HG03521 (cell line): ENCODE measurements around the gene ANGPTL3.
"Not testable (repeated sequence)": the region's sequence is repeated elsewhere in the genome, so short reads cannot be mapped to it uniquely, and the experiment has no call there.

Source experiments
- ATAC-seq: cut with Tn5 transposase; IDR thresholded peaks from one replicate; pipeline ENCODE4 v1.9.1; 2021; ENCODE audit warnings: mild to moderate bottlenecking, moderate library complexity; ENCODE audit not compliant: unreplicated experiment

The ANGPTL3 gene, protein sequence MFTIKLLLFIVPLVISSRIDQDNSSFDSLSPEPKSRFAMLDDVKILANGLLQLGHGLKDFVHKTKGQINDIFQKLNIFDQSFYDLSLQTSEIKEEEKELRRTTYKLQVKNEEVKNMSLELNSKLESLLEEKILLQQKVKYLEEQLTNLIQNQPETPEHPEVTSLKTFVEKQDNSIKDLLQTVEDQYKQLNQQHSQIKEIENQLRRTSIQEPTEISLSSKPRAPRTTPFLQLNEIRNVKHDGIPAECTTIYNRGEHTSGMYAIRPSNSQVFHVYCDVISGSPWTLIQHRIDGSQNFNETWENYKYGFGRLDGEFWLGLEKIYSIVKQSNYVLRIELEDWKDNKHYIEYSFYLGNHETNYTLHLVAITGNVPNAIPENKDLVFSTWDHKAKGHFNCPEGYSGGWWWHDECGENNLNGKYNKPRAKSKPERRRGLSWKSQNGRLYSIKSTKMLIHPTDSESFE

DNA sequence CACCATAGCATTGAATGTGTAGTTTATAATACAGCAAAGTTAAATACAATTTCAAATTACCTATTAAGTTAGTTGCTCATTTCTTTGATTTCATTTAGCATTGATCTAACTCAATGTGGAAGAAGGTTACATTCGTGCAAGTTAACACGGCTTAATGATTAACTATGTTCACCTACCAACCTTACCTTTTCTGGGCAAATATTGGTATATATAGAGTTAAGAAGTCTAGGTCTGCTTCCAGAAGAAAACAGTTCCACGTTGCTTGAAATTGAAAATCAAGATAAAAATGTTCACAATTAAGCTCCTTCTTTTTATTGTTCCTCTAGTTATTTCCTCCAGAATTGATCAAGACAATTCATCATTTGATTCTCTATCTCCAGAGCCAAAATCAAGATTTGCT, at the start of gene ANGPTL3:
ANGPTL3 (plus strand) TSS at position 240 of the 400 bp plus-strand sequence; CDS start at position 287, 47 bp downstream.
- no peak for ATAC-seq

DNA sequence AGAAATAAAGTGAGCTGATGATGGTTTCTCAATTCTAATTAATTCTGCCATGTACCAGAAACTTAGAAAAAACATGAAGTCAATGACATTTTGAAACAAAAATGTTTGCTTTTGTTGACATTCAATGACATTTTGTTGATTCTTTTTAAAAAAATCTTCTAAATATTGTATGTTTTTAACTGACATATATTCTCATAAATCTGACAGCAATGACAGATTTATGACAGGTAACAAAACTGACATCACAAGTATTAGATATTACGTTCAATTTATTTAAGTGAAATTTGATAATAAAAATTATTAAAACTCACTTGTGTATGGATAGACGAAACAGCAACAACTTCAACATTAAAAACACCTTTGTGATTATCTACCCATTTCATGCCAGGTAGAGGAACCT, 36.0 kb upstream of the ANGPTL3 start:
- no peak for ATAC-seq

DNA sequence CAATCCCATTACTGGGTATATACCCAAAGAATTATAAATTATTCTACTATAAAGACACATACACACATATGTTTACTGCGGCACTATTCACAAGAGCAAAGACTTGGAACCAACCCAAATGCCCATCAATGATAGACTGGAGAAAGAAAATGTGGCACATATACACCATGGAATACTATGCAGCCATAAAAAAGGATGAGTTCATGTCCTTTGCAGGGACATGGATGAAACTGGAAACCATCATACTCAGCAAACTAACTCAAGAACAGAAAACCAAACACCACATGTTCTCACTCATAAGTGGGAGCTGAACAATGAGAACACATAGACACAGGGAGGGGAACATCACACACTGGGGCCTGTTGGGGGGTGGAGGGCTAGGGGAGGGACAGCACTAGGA, 30.1 kb upstream of the ANGPTL3 start:
- ATAC-seq, result not testable (repeated sequence)

DNA sequence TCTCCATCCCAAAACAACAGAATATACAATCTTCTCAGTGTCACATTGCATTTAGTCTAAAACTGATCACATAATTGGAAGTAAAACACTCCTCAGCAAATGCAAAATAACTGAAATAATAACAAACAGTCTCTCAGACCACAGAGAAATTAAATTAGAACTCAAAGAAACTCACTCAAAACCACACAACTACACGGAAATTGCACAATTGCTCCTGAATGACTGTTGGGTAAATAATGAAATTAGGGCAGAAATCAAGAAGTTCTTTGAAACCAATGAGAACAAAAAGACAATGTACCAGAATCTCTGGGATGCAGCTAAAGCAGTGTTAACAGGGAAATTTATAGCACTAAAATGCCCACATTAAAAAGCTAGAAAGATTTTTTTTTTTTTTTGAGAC, 29.4 kb upstream of the ANGPTL3 start:
- not testable (repeated sequence) for ATAC-seq

DNA sequence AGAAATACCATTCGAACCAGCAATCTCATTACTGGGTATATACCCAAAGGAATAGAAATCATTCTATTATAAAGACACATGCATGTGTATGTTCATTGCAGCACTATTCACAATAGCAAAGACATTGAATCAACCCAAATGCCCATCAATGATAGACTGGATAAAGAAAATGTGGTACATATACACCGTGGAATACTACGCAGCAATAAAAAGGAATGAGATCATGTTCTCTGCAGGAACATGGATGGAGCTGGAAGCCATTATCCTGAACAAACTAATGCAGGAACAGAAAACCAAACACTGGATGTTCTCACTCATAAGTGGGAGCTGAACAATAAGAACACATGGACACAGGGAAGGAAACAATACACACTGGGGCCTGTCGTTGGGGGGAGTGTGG, 25.8 kb upstream of the ANGPTL3 start:
- not testable (repeated sequence) for ATAC-seq

DNA sequence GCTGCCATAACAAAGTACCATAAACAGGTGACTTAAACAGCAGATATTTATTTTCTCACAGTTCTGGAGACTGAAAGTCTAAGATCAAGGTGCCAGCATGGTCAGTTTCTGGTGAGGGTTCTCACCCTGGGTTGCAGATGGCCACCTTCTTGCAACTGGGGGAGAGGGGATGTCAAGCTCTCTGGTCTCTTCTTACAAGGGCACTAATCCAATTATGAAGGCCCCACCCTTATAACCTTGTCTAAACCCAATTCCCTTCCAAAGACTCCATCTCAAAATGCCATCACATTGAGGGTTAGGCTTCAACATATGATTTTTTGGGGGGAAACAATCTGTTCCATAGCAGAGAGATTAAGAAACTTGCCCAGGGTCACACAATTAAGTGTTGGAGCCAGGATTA, 24.8 kb upstream of the ANGPTL3 start:
- ATAC-seq, result no peak

DNA sequence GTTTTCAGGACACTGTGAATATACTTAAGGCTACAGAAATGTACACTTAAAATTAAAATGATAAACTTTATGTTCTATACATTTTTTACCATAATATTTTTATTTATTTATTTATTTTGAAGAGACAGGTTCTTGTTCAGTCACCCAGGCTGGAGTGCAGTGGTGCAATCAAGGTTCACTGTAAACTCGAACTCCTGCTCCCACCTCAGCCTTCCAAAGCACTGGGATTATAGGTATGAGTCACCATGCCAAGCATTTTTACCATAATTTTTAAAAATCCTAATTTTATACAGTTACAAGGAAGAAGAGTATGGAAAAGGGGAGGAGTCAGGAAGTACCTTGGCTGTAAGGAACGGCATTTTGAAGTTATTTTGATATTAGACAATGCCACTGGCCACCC, 23.6 kb upstream of the ANGPTL3 start:
- no peak for ATAC-seq

DNA sequence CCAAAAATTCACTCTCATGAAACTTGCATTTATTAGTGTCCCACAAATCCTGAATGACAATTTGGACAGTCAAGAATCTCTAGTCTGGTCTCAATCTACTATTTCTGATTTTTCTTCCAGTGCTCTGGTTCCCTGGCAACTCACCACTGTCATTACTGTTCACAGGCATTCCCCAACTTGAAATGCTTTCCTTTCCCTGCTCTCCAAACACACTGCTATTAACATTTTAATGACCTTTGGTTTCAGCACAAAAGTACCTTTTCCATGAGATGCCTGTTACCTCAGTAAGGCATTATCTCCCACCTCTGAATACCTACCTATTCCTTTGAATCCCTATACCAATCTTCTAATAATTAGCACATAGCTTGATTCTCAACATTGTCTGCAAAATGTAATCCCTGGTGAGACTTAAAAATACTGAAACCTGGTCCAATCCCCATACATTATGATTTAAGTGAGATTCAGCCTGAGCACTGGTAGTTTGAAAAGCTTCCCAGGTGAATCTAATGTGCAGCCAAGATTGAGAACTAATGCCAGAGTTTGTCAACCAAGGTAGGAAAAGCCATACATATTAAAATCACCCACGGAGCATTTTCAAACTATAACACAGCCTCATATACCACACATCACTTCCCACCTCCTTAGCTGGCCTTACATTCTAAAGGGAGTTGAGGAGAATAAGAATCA, 11.7 kb upstream of the ANGPTL3 start:
- ATAC-seq, result no peak

DNA sequence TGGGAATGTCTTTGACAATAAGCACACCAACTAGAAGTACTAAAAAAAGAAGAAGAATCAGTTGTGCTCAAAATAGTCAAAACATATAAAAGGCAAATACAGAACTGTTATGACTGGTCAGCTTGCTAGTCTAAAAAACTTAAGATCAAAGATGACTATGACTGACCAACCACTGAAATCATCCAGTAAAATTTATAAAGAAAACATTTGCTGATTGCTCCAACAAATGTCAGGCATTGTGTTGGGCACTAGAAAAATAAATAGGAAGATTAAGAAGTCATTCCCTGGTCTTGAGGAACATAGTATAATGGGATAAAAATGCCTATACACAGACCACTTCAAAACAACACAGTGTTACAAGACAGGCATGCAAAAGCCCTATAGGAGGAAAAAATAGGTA, 9.3 kb upstream of the ANGPTL3 start:
- ATAC-seq, result no peak

DNA sequence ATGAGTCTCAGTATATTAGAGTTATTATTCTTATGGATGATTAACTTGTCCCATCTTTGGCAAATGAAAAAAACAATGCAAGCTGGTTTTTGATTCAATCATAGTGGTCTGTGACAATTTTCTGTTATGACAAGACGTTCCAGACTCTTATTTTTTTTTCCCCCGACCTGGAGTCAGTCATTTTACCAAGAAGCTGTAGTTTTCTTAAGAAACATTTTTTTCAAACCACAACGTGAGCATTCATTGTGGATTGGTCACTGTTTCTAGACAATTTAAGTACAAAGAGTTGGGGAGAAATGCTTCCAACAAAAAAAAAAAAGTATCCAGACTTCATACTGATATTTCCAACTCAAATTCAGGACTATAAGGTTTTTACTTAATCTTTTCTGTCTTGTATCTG, 8.0 kb upstream of the ANGPTL3 start:
- no peak for ATAC-seq

DNA sequence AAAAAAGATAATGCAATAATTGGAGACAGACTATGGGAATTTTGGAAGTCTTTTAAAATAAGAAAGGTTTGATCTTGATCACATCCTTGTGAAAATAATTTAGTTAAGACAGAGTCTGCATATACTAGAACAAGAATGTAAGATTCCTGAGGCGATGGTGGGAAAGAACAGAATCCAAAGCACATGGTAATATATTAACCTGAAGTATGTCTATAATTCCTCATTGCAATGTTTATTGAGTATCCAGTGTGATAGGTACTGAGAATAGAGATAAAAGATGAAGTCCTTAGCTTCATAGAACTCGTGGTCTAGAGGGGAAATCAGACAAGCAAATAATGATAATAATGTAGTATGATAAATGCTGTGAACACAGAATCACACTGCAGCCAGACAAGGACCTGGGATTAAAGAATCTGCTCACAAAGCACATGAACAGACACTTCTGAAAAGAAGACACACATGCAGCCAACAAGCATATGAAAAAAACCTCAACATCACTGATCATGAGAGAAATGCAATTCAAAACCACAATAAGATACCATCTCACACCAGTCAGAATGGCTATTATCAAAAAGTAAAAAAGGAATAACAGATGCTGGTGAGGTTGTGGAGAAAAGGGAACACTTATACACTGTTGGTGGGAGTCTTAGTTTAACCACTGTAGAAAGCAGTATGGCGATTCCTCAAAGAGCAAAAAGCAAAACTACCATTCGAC, 6.9 kb upstream of the ANGPTL3 start:
- no peak for ATAC-seq

DNA sequence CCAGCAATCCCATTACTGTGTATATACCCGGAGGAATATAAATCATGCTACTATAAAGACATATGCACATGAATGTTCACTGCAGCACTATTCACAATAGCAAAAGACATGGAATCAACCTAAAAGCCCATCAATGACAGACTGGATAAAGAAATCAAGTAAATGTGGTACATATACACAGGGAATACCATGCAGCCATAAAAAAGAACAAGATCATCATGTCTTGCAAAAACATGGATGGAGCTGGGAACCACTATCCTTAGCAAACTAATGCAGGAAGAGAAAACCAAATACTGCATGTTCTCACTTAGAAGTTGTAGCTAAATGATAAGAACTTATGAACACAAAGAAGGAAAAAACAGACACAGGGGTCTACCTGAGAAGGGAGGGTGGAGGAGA, 6.4 kb upstream of the ANGPTL3 start:
- ATAC-seq, result no peak

DNA sequence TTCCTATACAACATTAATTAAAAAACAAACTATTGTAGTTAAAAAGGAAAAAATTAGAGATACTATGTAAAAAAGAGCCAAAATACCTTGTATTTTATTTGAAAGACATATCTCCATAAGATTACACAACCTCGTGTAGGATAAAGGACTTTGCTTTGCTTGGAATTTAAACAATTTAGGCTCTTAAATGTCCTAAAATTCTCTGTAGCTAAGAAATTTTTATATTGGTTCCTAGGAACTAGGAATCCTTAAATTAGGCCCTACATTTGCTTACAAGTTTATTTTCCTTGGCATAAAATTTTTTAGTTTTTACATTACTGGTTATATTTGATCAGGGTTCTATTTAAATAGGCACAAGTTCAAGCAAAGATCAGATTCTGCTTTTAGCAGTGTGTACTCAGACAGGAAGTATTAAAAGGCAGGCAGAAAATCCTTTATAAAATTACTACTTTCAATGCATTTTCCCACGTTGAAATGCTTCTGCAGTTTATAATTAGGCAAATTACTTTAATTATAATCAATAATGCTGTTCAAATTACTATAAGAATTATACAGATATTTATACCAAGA, 3.4 kb upstream of the ANGPTL3 start:
- ATAC-seq, result no peak

DNA sequence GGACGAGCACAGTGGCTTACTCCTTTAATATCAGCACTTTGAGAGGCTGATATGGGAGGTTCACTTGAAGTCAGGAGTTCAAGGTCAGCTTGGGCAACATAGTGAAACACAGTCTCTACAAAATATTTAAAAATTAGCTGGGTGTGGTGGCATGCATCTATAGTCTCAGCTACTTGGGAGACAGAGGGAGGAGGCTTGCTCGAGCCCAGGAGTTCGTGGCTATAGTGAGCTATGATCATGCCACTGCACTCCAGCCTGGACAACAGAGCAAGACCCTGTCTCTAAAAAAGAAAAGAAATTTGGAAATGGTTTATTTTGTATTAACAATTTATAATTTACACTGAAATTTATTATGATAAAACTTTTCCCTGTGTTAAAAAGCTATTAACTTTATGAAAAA, 1.7 kb upstream of the ANGPTL3 start:
- no peak for ATAC-seq

DNA sequence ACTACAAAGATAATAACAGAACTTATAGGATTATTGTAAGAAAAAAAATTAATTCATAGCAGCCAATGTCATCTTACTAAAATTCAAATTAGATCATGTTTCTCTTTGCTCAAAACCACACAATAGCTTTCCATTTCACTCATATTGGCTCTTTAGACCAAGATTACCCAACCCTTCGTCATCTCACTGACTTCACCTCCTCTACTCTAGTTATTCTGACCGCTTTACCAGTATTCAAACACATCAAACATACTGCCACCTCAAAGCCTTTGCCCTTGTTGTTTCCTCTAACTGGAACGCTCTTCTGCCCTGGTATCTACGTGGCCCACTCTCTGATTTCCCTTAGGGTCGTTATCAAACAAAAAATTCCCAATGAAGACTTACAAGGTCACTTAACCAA, 1.7 kb downstream of the ANGPTL3 start:
- ATAC-seq, result no peak

DNA sequence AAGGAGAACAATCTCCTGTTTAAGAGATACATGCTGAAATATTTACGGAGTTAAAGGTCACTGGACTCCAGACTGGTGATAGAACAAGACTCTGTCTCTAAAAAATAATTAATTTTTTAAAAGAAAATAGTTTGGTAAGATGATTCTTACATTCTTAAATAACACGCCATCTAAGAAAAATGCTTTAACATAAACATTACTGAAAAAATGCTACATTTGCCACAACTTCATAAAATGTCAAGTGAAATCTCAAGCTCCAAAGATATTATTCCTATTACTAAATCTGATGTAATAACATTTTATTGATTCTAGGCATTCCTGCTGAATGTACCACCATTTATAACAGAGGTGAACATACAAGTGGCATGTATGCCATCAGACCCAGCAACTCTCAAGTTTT, 4.1 kb downstream of the ANGPTL3 start:
- no peak for ATAC-seq

DNA sequence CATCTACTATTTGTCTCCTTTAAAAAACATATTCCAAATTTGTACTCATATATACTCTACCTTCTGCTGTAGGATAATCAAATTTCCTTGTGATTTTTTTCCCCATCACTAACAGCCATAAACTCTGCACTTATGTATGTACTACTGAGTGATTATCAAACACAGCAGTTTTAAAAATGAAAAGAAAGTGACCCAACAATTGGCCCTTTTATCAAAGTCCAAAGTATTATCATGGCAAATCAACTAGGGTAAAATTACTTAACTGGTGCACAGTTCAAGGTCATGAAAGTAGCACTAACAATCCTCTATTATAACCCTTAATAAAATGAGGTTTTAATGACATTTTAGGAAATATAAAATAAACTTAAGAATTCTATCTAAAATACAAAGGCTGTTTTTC, 11.6 kb downstream of the ANGPTL3 start:
- ATAC-seq, result no peak

DNA sequence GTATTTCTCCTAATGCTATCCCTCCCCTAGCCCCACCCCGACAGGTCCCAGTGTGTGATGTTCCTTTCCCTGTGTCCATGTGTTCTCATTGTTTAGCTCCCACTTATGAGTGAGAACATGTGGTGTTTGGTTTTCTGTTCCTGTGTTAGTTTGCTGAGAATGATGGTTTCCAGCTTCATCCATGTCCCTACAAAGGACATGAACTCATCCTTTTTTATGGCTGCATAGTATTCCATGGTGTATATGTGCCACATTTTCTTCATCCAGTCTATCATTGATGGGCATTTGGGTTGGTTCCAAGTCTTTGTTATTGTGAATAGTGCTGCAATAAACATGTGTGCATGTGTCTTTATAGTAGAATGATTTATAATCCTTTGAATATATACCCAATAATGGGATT, 13.3 kb downstream of the ANGPTL3 start:
- ATAC-seq, result not testable (repeated sequence)

DNA sequence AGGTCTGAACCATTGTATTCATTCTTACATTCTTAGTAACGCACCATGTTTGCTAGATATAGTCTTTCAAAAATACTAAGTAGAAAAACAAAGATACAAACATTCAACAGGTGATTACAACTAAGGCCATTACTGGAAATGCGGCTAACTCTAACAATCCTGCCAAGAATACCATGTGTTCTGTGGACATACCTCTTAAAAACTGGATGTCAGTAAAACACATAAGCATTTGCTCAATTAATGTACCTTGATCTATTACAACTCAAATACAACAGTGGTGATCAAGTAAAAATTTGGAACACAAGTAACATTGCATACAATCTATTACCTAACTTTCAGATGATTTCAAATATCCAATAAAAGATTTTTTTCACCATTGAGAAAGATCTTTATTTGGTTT, 15.4 kb downstream of the ANGPTL3 start:
- ATAC-seq, result no peak

DNA sequence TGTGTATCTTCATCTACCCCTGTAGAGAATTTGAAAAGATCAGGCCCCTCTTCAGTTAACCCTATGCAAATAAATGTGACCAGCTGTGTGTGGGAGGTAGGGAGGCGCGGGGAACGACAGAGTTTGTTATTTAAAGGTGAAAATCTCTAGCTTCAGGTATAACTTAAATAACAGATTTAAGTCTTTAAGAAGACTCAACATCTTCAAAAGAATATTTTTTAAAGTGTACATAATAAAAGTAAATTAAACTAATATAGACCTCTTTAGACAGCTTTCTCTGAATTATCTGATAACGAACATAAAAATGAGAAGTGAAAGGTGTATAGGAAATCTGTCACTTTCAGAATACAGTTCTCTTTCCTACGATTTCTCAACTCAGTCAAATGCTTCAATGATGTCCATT, 16.0 kb downstream of the ANGPTL3 start:
- ATAC-seq, result peak; percentile 95

DNA sequence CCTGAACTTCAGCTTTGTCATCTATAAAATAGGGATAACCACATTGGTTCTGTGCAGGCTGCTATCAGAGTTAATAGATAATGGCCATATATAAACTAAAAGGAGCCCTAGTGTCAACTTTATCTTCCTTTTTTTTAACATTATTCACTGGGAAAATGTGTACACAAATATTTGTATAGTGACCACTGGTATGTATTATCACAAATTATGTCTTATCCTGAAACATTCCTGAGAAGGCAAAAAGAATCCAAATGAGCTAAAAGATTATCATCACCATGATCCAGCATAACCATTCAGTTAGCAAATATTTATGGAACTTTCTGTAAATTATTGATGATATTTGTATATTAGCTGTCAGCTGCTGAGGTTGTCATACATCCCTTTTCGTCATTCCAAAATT, 16.6 kb downstream of the ANGPTL3 start:
- ATAC-seq, result no peak
